Glomerular visceral epithelial cell (primary cell): ENCODE results near the gene CHRNA3.
"Not testable (repeated sequence)": the region's sequence is repeated elsewhere in the genome, so short reads cannot be mapped to it uniquely, and the experiment has no call there.

ENCODE experiments used
- DNase-seq: peaks from one replicate; pipeline ENCODE4 v3.0.0-alpha.2; 2016; ENCODE audit errors: extremely low spot score

The CHRNA3 gene

DNA sequence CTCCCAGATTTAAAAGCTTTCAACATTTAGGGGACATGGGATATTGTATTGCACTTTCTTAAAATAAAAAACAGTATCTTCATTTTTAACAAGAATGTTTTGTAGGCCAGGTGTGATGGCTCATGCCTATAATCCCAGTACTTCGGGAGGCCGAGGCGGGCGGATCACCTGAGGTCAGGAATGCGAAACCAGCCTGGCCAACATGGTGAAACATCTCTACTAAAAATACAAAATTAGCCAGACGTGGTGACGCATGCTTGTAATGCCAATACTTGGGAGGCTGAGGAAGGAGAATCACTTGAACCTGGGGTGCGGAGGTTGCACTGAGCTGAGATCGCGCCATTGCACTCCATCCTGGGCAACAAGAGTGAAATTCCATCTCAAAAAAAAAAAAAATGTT, 60.6 kb downstream of the CHRNA3 start:
- not testable (repeated sequence) for DNase-seq

- no peak for DNase-seq
Measured at GRCh38 chr15:78552597-78552996, 68.2 kb downstream of the CHRNA3 start.

DNA sequence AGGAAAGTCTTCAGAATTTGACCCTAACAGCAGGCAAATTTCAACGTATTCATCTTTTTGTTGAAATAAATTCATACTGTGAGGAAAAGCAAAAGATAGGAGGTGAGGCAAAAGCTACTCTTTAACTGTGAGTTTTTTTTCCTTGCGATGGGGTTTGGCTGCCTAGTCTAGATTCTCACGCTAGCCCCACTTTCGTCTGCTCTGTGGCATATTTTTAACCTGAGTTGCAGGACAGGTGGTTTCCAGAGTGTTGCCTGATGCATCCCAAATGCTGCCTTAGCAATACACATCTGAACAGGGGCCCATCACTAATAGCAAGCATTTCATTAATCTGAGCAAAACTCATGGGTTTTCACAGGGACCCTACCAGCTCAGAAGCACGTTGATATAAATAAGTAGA, 68.9 kb downstream of the CHRNA3 start:
- DNase-seq = no peak

- no peak for DNase-seq
Measured at GRCh38 chr15:78550815-78551214, 70.0 kb downstream of the CHRNA3 start.

GRCh38 chr15:78550194-78550593, 70.6 kb downstream of the CHRNA3 start:
- DNase-seq = no peak
